ENCODE data around the gene MRPL36.
"Not testable (repeated sequence)": the region's sequence is repeated elsewhere in the genome, so short reads cannot be mapped to it uniquely, and the experiment has no call there.

MRPL36 gene

DNA sequence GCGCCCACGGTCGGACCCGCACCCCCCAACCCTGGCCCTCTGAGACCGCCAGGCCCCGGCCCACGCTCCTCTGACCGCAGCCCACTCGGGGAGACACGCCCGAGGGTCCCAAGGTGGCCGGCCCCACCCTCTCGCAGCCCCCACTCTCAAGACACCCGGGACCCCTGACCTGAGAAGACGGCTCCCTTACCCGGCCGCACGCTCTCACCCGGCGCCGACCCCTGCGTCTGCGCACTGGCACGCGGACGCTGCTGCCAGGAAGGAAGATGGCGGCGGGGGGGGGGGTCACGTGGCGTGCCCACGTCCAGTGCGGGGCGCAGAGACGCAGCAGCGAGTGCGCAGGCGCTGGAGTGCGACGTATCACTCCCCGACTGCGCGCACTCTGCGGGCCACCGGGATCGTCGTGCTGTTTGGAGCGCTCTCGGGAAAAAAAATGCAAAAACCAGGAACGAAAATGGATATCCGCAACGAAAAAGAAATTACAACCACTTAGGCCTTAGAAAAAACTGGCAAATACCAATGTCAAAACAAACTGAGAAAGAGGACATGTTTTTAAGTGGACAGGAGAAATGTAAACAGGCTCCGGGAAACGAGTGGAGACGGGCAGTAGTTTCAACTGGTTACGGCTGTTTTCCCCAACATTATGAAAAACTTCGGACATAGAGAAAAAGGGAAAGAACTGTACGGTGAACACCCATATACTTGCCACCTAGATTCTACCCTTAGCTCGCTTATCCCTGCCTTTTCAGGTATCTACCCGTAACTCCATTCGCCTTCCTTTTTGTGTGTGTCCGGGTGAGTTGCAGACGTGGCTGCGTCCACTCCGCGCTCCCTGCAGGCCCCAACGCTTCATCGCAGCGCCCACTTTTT, at the start of gene MRPL36:
Gene MRPL36, minus strand, starts transcription at position 236 of the 870 bp plus-strand sequence. CDS start 902 bp downstream, outside the sequence.
- DNase-seq, result peak; percentile 65

DNA sequence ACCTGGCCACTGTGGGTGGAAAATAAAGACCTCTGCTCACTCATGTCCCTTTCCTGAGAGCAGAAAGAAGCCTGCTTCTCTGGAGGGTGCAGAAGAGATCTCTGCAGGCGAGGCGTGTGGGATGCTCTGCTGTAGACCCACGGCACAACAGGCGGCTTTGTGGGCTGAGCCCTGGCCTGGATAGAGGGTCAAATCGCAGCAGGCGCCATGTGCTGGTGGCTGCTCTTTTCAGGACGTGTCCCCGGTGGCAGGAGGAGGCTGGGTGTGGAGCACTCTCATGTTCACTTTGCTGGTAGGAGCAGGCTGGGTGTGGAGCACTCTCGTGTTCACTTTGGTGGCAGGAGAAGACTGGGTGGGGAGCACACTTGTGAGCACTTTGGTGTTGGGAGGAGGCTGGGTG, 48.0 kb upstream of the MRPL36 start:
- no peak for DNase-seq

DNA sequence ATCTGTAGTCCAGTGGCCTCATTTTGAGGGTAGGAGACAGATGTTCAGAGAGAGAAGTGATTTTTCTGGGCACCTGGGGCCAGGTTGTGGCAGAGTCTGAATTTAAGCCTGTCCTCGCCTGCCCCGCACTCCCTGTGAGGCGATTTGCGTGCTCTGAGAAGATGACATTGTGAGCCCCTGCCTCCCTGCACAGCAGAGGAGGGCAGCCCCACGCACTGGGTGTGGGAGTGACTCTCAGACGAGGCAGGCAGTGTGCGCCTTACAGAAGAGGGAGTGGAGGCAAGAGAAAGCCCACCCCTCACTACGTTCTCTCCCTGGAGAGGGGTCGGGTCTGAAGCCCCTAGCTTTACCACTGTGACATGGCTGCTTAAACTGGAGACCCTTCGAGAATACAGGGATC, 47.4 kb upstream of the MRPL36 start:
- no peak for DNase-seq

GRCh38 chr5:1846583-1846982, 46.9 kb upstream of the MRPL36 start:
- no peak for DNase-seq

DNA sequence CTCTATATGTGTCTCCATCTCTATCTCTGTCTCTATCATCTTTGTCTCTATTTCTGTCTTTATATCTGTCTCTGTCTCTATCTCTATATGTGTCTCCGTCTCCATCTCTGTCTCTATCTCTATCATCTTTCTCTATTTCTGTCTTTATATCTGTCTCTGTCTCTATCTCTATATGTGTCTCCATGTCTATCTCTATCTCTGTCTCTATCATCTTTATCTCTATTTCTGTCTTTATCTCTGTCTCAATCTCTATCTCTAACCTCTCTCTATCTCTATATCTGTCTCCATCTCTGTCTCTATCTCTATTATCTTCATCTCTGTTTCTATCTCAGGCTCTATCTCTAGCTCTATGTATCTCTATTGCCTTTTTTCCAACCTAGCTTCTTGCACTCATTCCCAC, 46.1 kb upstream of the MRPL36 start:
- DNase-seq, result no peak

DNA sequence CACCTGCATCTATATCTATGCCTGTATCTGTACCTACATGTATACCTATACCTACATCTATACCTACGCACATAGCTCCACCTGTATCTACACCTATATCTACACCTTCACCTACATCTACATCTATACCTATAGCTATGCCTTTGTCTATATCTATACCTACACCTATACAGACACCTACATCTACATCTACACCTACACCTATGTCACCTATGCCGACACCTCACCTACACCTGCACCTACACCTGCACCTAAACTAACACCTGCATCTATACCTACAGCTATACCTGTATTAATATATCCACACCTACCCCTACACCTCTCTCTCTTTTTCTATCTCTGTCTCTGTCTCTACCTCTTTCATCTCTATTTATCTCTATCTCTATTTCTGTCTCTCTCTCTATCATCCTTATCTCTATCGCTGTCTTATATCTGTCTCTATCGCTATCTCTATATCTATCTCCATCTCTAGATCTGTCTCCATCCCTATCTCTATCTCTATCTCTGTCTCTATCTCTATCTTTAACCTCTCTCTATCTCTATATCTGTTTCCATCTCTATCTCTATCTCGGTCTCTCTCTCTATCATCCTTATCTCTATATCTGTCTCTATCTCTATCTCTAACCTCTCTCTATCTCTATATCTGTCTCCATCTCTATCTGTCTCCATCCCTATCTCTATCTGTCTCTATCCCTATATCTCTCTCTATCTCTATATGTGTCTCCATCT, 45.2 kb upstream of the MRPL36 start:
- DNase-seq, result no peak

- not testable (repeated sequence) for DNase-seq
Observed at GRCh38 chr5:1843761-1844160, 44.1 kb upstream of the MRPL36 start.

- DNase-seq, result no peak
Observed at GRCh38 chr5:1842004-1842819, 42.6 kb upstream of the MRPL36 start.

GRCh38 chr5:1840741-1841521, 41.3 kb upstream of the MRPL36 start:
- no peak for DNase-seq

DNA sequence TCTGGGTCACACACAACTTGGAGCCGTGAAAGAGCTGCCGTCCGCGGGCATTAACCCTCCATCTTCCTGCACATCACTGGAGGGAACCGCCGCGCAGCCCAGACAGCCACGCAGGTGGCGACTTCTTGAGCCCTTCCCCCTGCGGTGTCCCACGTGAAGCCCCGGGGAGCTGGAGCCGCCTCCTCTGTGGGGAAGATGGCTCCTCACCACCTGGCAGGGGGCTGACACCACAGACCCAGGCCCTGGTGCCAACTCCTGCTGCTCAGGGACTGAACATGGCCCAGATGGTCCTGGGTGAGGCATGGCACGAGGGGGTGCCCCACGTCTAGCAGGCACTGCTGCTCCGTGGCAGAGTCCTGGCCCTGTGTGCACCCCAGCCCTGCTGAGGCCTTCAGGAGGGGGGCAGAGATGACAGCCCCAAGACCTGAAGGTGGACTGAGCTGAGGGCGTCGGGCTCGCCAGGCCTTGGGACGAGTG, 40.5 kb upstream of the MRPL36 start:
- no peak for DNase-seq

DNA sequence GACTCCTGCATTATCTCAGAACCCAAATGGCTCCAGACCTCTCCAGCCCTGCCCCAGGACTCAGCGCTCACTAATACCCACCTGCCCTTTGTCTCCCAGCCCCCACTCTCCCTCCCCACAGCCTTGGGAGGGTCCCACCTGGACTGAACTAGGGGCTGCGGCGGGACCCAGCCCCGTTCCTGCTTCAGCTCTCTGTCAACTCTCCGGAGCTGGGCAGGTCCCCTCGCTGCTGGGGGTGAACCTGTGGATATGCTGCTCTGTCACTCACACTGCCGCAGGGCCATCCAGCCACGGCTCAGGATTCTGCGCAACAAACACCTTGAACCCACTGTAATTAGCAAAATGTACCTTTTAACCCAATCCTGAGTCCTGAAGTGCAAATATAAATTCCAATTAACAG, 38.4 kb upstream of the MRPL36 start:
- no peak for DNase-seq

DNA sequence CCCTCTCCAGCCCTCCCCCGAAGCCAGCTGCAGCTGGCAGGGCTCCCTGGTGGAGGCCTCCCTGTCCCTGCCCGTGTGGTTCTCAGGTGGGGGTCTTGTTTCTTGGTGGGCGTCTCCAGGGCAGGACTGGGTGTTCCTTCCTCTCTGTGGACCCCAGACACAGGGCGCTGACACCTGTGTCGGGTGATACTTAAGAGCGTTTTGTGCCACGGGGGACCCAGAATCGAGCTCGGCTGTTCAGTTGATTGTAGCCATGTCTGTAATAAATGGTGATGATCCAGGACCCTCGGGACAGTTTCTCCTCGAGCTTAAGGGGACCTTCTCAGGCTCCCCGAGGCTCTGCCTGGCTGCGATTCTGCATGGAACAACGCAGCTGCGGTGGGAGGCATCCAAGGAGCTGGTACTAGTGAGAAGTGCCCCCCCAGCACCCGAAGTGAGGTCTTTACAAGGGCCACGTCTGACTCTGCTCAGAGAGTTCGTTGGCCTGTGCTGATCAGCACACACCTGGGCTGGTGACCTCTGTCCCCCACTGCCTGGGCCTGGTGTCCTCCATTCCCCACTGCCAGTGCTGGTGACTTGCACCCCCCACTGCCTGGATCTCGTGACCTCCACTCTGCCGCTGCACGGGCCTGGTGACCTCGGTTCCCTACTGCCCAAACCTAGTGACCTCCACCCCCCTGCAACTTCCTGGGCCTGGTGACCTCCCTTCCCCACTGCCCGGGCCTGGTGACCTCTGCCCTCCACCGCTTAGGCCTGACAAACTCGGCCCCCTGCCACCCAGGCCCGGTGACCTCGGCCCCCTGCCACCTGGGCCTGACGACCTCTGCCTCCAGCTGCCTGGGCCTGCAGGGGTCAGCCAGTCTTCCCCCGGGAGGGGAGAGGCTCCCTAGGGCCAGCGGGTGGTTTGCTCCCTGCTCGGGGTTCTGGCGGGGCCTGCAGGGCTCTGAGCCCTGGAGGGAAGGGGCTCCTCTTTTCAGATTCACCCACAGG, 37.5 kb upstream of the MRPL36 start:
- no peak for DNase-seq

DNA sequence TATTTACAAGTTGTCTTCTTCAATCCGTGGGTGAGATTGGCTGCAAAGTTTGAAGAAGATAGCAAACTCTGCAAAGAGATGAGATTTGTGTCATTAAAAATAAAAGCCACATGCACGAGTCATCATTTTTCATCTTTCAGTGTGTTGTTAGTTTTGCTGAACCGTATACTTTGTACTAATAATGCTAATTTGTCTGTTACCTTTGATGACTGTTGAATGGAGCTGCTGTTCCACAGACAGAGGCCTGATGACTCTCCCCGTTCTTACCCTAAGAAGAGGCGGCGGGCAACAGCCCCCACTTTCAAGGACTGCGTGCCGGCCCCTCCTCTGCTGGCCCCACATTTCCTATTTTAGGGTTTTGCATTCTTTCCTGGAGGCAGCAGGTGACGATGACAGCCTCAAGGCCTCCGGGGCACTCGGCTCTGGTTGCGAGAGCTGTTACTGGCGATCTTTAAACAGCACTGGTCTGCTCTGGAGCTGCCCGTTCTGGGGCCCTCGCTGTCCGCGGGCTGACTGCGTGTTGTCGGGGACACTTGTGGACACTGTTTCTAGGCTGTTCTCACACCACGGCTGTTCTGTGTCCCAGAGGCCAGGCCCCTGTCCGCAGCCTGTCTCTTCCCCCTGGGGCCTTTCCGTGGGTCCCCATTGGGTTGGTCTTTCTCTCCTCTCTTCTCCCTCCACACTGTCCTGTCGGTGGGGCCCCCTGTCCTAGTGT, 36.7 kb upstream of the MRPL36 start:
- DNase-seq, result no peak

- DNase-seq, result no peak
Observed at GRCh38 chr5:1835431-1835830, 35.8 kb upstream of the MRPL36 start.

DNA sequence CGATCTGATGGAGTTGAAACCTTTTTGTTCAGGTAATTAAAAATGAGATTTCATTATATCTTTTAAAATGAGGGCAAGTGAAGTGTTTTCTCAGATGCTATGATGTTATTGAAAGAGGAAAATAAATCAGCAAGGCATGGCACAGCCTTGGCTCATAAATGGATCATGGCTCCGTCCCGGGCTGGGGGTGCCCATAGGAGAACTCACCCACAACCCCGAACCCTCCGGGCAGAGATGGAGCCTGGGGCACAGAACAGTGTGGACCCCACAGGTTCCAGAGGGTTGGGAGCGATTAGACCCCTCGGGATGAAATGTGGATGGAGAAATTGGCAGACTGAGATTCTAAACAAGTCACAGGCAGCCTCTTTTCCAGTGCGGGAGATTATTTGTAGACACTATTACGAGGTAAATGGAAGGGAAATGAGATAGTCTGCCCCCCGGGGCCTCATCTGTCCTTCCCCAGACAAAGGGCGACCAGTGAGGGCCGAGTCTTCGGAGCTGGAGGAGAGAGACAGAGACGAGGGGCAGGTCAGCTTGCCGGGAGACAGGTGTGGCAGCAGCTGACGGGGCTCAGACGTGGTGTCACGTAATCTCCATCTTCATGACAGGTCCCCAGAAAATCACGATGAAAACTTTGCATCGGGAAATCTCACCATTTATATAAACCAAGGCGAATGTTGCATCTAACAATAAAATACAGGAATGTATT, 35.2 kb upstream of the MRPL36 start:
- no peak for DNase-seq

- no peak for DNase-seq
Observed at GRCh38 chr5:1834022-1834551, 34.5 kb upstream of the MRPL36 start.

GRCh38 chr5:1833264-1834021, 33.8 kb upstream of the MRPL36 start:
- no peak for DNase-seq

- no peak for DNase-seq
Observed at GRCh38 chr5:1832511-1833250, 33.0 kb upstream of the MRPL36 start.
